Upper lobe of left lung (tissue), 4 donors: ENCODE data around the gene UCP3.

Source experiments
- CTCF ChIP-seq, 6 experiments: fragments of 450-650 bp in 4 of 6; fragments of 200-600 bp in 2 of 6; sonication (generic) in 2 of 6; IDR thresholded peaks; one replicate each; pipeline ENCODE4 v1.5.1; 2016 to 2019; ENCODE audit warnings: antibody characterized with exemption in 6 of 6
- EP300 ChIP-seq, 4 donors: sonication (generic); formaldehyde crosslinking; IDR thresholded peaks; one replicate each; pipeline ENCODE4 v1.5.1; 2017; ENCODE audit warnings: antibody characterized with exemption in 4 of 4, control low read depth in 2 of 4
- POLR2A ChIP-seq, 4 donors: fragments of 450-650 bp; IDR thresholded peaks; one replicate each; pipeline ENCODE4 v1.5.1; 2016 to 2017; ENCODE audit warnings: antibody characterized with exemption in 4 of 4, mild to moderate bottlenecking in 2 of 4
- POLR2AphosphoS5 ChIP-seq, 2 donors: sonication (generic); formaldehyde crosslinking; IDR thresholded peaks; one replicate each; pipeline ENCODE4 v1.5.1; 2017; ENCODE audit warnings: antibody characterized with exemption in 2 of 2

DNA sequence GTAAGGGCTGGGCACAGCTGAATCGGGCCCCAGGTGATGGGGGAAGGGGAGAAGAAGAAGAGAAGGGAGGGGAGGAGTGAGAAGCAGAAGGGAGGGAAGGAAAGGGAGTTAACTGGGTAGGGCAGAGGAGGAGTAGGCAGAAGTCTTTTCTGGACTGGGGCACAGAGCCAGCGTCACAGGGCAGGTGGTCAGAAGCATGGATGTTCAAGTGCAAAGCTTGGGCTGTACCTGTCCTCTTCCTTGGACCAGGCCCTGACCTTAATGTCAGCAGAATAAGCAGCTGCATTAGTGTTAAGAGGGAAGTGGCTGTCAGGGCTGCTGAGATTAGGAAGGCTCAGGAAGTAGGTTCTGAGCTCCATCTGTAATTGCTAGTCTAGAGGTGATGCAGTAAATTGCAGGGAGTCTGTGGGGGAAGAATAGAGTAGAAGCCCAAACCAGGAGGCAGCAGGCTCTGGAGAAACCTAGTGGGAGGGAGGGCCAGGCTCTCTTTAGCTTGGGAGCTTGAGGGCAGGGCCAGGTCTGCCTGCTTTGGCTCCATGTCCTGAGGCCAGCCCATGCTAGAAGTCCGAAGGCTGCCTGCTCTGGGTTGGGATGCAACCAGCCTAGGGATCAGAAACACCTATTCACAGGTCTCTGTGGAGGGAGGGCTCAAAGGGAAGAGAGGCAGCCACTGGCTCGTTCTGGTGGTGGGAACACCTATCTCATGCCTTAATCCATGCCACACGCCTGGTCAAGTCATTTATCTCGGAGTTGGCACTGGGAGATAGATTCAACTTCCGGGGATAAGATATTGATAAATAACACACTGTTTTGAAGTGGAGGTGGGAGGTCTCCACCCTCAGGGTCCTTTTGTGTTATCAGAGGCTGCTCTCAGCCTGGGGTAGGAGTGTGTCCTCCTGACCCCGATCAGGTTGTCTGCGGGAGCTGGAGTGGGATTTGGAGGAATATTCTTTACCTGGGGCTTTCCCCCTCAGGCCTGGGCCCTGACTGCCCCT is 1.7 kb upstream of the UCP3 start:
- no peak for TF ChIP-seq CTCF (IDR thresholded peaks at IDR 0.05)
- no peak for TF ChIP-seq EP300 (IDR thresholded peaks at IDR 0.05)
- TF ChIP-seq POLR2AphosphoS5 (IDR thresholded peaks at IDR 0.05) = no peak
- TF ChIP-seq POLR2A (IDR thresholded peaks at IDR 0.05) = no peak
